GM12873 (cell line): Measurements from ENCODE around the gene SMCO4.

Experiments used
- CTCF ChIP-seq: IDR thresholded peaks from 2 replicates; pipeline ENCODE4 v1.5.1; 2012; ENCODE audit warnings: low read depth, mild to moderate bottlenecking, moderate library complexity, low read length, control low read depth; ENCODE audit not compliant: insufficient read depth; ENCODE audit errors: missing control alignments

SMCO4 gene, protein sequence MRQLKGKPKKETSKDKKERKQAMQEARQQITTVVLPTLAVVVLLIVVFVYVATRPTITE

DNA sequence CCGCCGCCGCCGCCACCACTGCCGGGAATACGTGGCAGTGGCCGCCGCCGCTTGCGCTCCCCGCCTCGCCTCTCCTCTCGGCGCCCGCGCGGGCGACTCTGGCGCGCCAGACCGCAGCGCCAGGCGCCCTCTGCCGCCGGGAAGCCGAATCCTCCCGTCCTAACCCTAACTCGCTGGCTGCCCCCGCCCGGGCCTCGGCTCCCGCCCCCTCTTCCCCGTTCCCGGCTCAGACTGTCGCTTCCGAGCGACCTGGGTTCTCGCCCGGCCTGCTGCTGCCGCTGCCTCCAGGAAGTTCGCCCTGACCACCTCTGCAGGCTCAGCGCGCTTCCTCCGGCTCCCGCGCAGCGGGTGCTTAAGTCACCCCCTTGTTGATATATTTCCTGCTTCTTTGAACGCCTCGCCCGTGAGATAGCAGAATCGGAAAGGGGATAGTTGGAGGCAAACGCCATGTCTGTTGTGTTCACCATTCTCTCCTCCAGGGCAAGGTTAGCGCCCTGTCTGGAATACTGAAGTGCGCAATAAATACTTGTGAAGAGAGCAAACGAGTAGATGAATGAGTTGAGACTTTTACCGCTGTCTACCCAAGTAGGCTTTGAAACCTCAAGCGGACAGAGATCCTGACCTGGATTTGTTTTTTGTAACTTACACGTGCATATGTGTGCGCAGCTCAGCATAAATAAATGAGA, at the start of gene SMCO4:
Gene SMCO4 (minus strand): TSS at position 100 of the 686 bp plus-strand sequence. CDS start 64,202 bp downstream, outside the sequence.
- TF ChIP-seq CTCF: peak; percentile 74

DNA sequence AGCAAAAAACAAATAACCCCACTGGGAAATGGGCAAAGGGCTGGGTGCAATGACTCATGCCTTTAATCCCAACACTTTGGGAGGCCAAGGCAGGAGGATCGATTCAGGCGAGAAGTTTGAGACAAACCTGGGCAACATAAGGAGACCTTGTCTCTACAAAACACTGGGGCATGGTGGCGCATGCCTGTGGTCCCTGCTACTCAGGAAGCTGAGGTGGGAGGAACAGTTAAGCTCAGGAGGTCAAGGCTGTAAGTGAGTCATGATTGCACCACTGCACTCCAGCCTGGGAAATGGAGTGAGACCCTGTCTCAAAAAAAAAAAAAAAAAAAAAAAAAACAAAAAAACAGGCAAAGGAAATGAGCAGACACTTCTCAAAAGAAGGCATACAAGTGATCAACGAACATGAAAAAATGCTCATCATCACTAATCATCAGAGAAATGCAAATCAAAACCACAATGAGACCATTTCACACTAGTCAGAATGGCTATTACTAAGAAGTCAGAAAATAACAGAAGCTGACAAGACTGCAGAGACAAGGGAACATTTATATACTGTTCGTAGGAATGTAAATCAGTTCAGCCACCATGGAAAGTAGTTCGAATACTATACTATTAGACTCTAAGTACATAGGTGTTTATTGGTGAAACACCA, 48.2 kb upstream of the SMCO4 start:
- no peak for TF ChIP-seq CTCF

- no peak for TF ChIP-seq CTCF
These were observed 46.2 kb upstream of the SMCO4 start for GRCh38 chr11:93589347-93589746.

GRCh38 chr11:93587858-93588581, 44.8 kb upstream of the SMCO4 start:
- TF ChIP-seq CTCF: no peak

GRCh38 chr11:93585758-93586157, 42.6 kb upstream of the SMCO4 start:
- no peak for TF ChIP-seq CTCF

GRCh38 chr11:93583490-93583889, 40.3 kb upstream of the SMCO4 start:
- no peak for TF ChIP-seq CTCF

- TF ChIP-seq CTCF: no peak
These were observed 36.1 kb upstream of the SMCO4 start for GRCh38 chr11:93579187-93579751.
